ENCODE results near the gene STMN3. TPM values are rescaled to one million over a fixed set of nuclear protein-coding genes. Genes with fewer than 3 reads are reported as not detected.

The STMN3 gene
- total and polyA plus RNA-seq, 4 donors = 0.42 to 2.9 (median 0.91) TPM

- H3K27ac ChIP-seq (ENCODE audit: low read depth in 1 of 2, low read length in 2 of 2) = no peak overlapping the region
- H3K9me3 ChIP-seq (ENCODE audit: control insufficient read depth in 4 of 4, low read length in 3 of 4) = no peaks in the 10 kb centered on the region
- H3K36me3 ChIP-seq (ENCODE audit: control insufficient read depth in 4 of 4, insufficient read depth in 3 of 4, low read depth in 1 of 4, low read length in 3 of 4) = peaks cover 0 to 3% (median 1%) of the 10 kb centered on the region in 4 donors
- no peak overlapping the region for H3K4me3 ChIP-seq (ENCODE audit: low read depth in 1 of 3, low read length in 3 of 3)
- DNase-seq (ENCODE audit: low spot score) = no peak
- no peak for TF ChIP-seq FOXA2 (IDR thresholded peaks at IDR 0.05)
- no peak for TF ChIP-seq CTCF (IDR thresholded peaks at IDR 0.05; ENCODE audit: low read depth, low read length, missing input control)
- TF ChIP-seq JUND (IDR thresholded peaks at IDR 0.05) = no peak
- TF ChIP-seq NR2F2 (IDR thresholded peaks at IDR 0.05) = no peak
- TF ChIP-seq HNF4A (conservative IDR thresholded peaks at IDR 0.05) = no peak
- peaks cover 7 to 22% (median 13%) of the 10 kb centered on the region in 4 donors for H3K4me1 ChIP-seq (ENCODE audit: control insufficient read depth in 4 of 4, insufficient read depth in 4 of 4, low read length in 3 of 4)
- H3K9ac ChIP-seq (ENCODE audit: low read depth in 1 of 2, low read length in 2 of 2) = no peak overlapping the region
- 71% methylated on average over 25 of the region's 25 CpGs for WGBS
- H3K27me3 ChIP-seq (ENCODE audit: control insufficient read depth in 4 of 4, insufficient read depth in 4 of 4, low read length in 3 of 4) = no peaks in the 10 kb centered on the region
Observed at GRCh38 chr20:63695424-63696305, 42.4 kb upstream of the STMN3 start.

GRCh38 chr20:63694584-63695423 is 41.6 kb upstream of the STMN3 start:
- peaks cover 7 to 22% (median 13%) of the 10 kb centered on the region in 4 donors for H3K4me1 ChIP-seq (ENCODE audit: control insufficient read depth in 4 of 4, insufficient read depth in 4 of 4, low read length in 3 of 4)

DNA sequence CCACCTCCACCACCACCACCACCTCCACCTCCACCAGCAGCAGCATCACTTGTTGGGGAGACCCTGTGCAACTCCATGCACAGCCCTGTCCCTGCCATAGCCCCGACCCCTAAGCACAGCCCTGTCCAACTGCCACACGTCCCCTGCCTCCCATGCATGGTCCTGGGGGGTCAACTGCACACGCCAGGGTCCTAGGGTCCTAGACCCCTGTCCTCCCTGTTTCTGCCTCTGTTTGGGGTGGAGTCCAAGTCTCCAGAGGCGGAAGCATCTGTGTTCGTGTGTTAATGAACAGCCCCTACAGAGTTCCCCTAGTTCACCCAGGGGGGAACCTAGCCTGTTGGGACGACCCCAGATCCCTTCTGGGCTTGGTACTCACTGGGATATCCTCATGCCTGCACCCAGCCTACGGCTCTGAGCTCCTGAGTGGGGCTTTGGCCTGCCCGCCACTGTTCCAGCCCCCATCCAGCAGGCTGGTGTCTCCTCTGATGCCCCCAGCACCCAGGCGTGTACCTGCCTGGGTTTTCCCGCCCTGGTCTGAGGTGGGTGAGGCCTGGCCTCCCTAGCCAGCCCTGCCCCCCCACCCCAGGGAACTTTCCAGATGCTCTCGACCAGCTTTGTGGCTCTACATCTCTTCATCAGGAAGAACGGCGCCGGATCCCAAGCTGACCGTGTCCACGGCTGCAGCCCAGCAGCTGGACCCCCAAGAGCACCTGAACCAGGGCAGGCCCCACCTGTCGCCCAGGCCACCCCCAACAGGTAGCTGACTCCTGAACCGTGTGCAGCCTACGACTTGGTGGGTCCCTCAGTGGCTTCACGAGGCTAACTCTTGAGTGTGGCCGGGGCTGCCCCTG is 40.7 kb upstream of the STMN3 start:
- Histone ChIP-seq H3K27ac (ENCODE audit: low read depth in 1 of 2, low read length in 2 of 2) (no peak overlapping the region), H3K36me3 (ENCODE audit: control insufficient read depth in 4 of 4, insufficient read depth in 3 of 4, low read depth in 1 of 4, low read length in 3 of 4) (peaks cover 0 to 3% (median 0%) of the 10 kb centered on the region in 4 donors), H3K4me1 (ENCODE audit: control insufficient read depth in 4 of 4, insufficient read depth in 4 of 4, low read length in 3 of 4) (peaks cover 7 to 22% (median 13%) of the 10 kb centered on the region in 4 donors), H3K4me3 (ENCODE audit: low read depth in 1 of 3, low read length in 3 of 3) (no peak overlapping the region), H3K9ac (ENCODE audit: low read depth in 1 of 2, low read length in 2 of 2) (no peak overlapping the region), H3K9me3 (ENCODE audit: control insufficient read depth in 4 of 4, low read length in 3 of 4) (no peaks in the 10 kb centered on the region), H3K27me3 (ENCODE audit: control insufficient read depth in 4 of 4, insufficient read depth in 4 of 4, low read length in 3 of 4) (no peaks in the 10 kb centered on the region)
- WGBS = 96% methylated on average over 21 of the region's 21 CpGs
- no peak for DNase-seq (ENCODE audit: low spot score)
- TF ChIP-seq HNF4G (IDR thresholded peaks at IDR 0.05) = no peak
- TF ChIP-seq HNF4A (conservative IDR thresholded peaks at IDR 0.05) = no peak
- TF ChIP-seq TAF1 (conservative IDR thresholded peaks at IDR 0.05) = no peak
- TF ChIP-seq, protein P1, sequence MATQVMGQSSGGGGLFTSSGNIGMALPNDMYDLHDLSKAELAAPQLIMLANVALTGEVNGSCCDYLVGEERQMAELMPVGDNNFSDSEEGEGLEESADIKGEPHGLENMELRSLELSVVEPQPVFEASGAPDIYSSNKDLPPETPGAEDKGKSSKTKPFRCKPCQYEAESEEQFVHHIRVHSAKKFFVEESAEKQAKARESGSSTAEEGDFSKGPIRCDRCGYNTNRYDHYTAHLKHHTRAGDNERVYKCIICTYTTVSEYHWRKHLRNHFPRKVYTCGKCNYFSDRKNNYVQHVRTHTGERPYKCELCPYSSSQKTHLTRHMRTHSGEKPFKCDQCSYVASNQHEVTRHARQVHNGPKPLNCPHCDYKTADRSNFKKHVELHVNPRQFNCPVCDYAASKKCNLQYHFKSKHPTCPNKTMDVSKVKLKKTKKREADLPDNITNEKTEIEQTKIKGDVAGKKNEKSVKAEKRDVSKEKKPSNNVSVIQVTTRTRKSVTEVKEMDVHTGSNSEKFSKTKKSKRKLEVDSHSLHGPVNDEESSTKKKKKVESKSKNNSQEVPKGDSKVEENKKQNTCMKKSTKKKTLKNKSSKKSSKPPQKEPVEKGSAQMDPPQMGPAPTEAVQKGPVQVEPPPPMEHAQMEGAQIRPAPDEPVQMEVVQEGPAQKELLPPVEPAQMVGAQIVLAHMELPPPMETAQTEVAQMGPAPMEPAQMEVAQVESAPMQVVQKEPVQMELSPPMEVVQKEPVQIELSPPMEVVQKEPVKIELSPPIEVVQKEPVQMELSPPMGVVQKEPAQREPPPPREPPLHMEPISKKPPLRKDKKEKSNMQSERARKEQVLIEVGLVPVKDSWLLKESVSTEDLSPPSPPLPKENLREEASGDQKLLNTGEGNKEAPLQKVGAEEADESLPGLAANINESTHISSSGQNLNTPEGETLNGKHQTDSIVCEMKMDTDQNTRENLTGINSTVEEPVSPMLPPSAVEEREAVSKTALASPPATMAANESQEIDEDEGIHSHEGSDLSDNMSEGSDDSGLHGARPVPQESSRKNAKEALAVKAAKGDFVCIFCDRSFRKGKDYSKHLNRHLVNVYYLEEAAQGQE (IDR thresholded peaks at IDR 0.05) = no peak
- TF ChIP-seq FOXA1 (IDR thresholded peaks at IDR 0.05) = no peak
- TF ChIP-seq EGR1 (IDR thresholded peaks at IDR 0.05; ENCODE audit: low read depth in 2 of 2) = no peak
- TF ChIP-seq NR2F2 (IDR thresholded peaks at IDR 0.05) = no peak
- no peak for TF ChIP-seq GABPA (IDR thresholded peaks at IDR 0.05 in 1 of 2, conservative IDR thresholded peaks at IDR 0.05 in 1 of 2)
- TF ChIP-seq CTCF (IDR thresholded peaks at IDR 0.05; ENCODE audit: low read depth, low read length, missing input control) = no peak
- TF ChIP-seq SP1 (IDR thresholded peaks at IDR 0.05) = no peak

More at GRCh38 chr20:63694584-63695423, 41.6 kb upstream of the STMN3 start:
- Histone ChIP-seq H3K27ac (ENCODE audit: low read depth in 1 of 2, low read length in 2 of 2) (no peak overlapping the region), H3K9me3 (ENCODE audit: control insufficient read depth in 4 of 4, low read length in 3 of 4) (no peaks in the 10 kb centered on the region), H3K4me3 (ENCODE audit: low read depth in 1 of 3, low read length in 3 of 3) (no peak overlapping the region), H3K27me3 (ENCODE audit: control insufficient read depth in 4 of 4, insufficient read depth in 4 of 4, low read length in 3 of 4) (no peaks in the 10 kb centered on the region), H3K36me3 (ENCODE audit: control insufficient read depth in 4 of 4, insufficient read depth in 3 of 4, low read depth in 1 of 4, low read length in 3 of 4) (peaks cover 0 to 3% (median 0%) of the 10 kb centered on the region in 4 donors), H3K9ac (ENCODE audit: low read depth in 1 of 2, low read length in 2 of 2) (no peak overlapping the region)
- WGBS = 95% methylated on average over 37 of the region's 37 CpGs
- TF ChIP-seq NR2F2 (IDR thresholded peaks at IDR 0.05) (no peak), FOXA2 (IDR thresholded peaks at IDR 0.05) (no peak), ATF3 (IDR thresholded peaks at IDR 0.05) (no peak), YY1 (IDR thresholded peaks at IDR 0.05) (no peak), HNF4G (IDR thresholded peaks at IDR 0.05) (no peak), RAD21 (IDR thresholded peaks at IDR 0.05) (no peak), RXRA (IDR thresholded peaks at IDR 0.05) (no peak)
- no peak for DNase-seq (ENCODE audit: low spot score)
